Loucy (cell line): Measurements from ENCODE around the gene SLC44A2.

Experiments used
- H2AFZ ChIP-seq: fragments of 200-600 bp; sonication (generic); 2 replicates; pipeline ENCODE4 v1.6.0; 2016; ENCODE audit warnings: antibody characterized with exemption, mild to moderate bottlenecking, low read length, moderate library complexity
- H3F3A ChIP-seq: fragments of 200-600 bp; 2 replicates; pipeline ENCODE4 v1.6.0; 2016; ENCODE audit warnings: antibody characterized with exemption, low read depth, mild to moderate bottlenecking
- H3K27me3 ChIP-seq: fragments of 200-600 bp; sonication (generic); 2 replicates; pipeline ENCODE4 v1.6.1; 2014; ENCODE audit warnings: low read length, mild to moderate bottlenecking; ENCODE audit not compliant: insufficient read depth, poor library complexity, severe bottlenecking
- H3K36me3 ChIP-seq: fragments of 200-600 bp; sonication (generic); 2 replicates; pipeline ENCODE4 v1.6.1; 2016; ENCODE audit warnings: low read length; ENCODE audit not compliant: insufficient read depth
- H3K4me1 ChIP-seq: fragments of 200-600 bp; sonication (generic); 2 replicates; pipeline ENCODE4 v1.5.1; 2014; ENCODE audit warnings: low read length, mild to moderate bottlenecking; ENCODE audit not compliant: insufficient read depth, poor library complexity, severe bottlenecking
- H3K4me2 ChIP-seq: fragments of 200-600 bp; sonication (generic); 2 replicates; pipeline ENCODE4 v1.6.0; 2014; ENCODE audit warnings: antibody characterized with exemption, low read length, low read depth, mild to moderate bottlenecking; ENCODE audit not compliant: poor library complexity, severe bottlenecking
- H3K4me3 ChIP-seq: fragments of 200-600 bp; sonication (generic); 2 replicates; pipeline ENCODE4 v1.5.1; 2014; ENCODE audit warnings: low read length, mild to moderate bottlenecking, mixed read lengths; ENCODE audit not compliant: poor library complexity, severe bottlenecking
- H3K79me2 ChIP-seq: fragments of 200-600 bp; sonication (generic); 2 replicates; pipeline ENCODE4 v1.6.1; 2014; ENCODE audit warnings: low read length; ENCODE audit not compliant: insufficient read depth
- H3K9ac ChIP-seq: fragments of 200-600 bp; sonication (generic); 2 replicates; pipeline ENCODE4 v1.6.0; 2014; ENCODE audit warnings: mild to moderate bottlenecking, low read depth, low read length, moderate library complexity; ENCODE audit not compliant: poor library complexity, severe bottlenecking
- H3K9me2 ChIP-seq: fragments of 200-600 bp; sonication (generic); replicated peaks from 2 replicates; pipeline ENCODE4 v1.6.1; 2016; ENCODE audit warnings: low read depth, low read length, mixed read lengths
- H3K9me3 ChIP-seq: fragments of 200-600 bp; sonication (generic); 2 replicates; pipeline ENCODE4 v1.6.1; 2014; ENCODE audit warnings: mild to moderate bottlenecking, antibody characterized with exemption, low read length, low read depth; ENCODE audit not compliant: insufficient read depth
- H4K20me1 ChIP-seq: fragments of 200-600 bp; sonication (generic); 2 replicates; pipeline ENCODE4 v1.6.0; 2014; ENCODE audit warnings: antibody characterized with exemption, low read length, mild to moderate bottlenecking; ENCODE audit not compliant: insufficient read depth, poor library complexity, severe bottlenecking
- EZH2phosphoT487 ChIP-seq: fragments of 200-600 bp; IDR thresholded peaks from 2 replicates; pipeline ENCODE4 v1.6.1; 2018; ENCODE audit warnings: antibody characterized with exemption, mild to moderate bottlenecking, moderate library complexity, borderline replicate concordance
- TF ChIP-seq, protein P1 (sequence below): fragments of 200-600 bp; sonication (generic); conservative IDR thresholded peaks from 2 replicates; pipeline ENCODE4 v1.5.1; 2014; ENCODE audit warnings: mild to moderate bottlenecking, antibody characterized with exemption, low read length

Gene SLC44A2

DNA sequence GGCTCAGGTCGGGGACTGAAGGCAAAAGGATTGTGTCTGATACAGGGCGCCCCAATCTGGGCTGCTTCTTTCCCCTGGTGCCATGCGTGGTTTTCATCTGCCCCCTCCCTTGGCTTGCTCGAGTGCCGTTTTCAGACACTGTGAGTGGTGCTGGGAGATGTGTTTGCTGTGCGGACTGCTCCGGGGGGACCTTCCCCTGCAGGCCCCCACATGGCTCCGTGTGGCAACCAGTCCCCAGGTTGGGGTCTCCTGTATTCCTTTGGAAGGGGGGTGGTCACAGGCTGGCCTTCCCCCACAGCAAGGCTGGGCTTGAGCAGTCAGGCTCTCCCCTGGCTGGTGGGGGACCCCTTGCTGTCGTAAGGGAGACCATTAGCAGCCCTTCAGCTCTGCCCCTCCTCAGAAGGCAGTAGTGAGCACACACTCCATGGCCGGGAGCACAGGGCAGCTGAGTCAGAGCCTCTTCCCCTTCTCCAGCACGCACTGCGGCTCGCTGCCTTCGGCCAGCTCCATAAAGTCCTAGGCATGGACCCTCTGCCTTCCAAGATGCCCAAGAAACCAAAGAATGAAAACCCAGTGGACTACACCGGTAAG lies 55.3 kb downstream of the SLC44A2 start:
- Histone ChIP-seq H3K4me1 (no peaks in the 10 kb centered on the region), H3F3A (no peaks in the 10 kb centered on the region), H3K36me3 (peaks cover 95% of the 10 kb centered on the region), H4K20me1 (peaks cover 56% of the 10 kb centered on the region), H3K4me3 (no peak overlapping the region), H3K4me2 (no peak overlapping the region), H3K9ac (no peak overlapping the region), H3K9me3 (no peaks in the 10 kb centered on the region), H3K9me2 (no peaks in the 10 kb centered on the region), H3K79me2 (peaks cover 35% of the 10 kb centered on the region; the same call in 1 of the 2 replicates), H2AFZ (no peak overlapping the region), H3K27me3 (no peaks in the 10 kb centered on the region)
- no peak for TF ChIP-seq EZH2phosphoT487
- TF ChIP-seq, protein P1, sequence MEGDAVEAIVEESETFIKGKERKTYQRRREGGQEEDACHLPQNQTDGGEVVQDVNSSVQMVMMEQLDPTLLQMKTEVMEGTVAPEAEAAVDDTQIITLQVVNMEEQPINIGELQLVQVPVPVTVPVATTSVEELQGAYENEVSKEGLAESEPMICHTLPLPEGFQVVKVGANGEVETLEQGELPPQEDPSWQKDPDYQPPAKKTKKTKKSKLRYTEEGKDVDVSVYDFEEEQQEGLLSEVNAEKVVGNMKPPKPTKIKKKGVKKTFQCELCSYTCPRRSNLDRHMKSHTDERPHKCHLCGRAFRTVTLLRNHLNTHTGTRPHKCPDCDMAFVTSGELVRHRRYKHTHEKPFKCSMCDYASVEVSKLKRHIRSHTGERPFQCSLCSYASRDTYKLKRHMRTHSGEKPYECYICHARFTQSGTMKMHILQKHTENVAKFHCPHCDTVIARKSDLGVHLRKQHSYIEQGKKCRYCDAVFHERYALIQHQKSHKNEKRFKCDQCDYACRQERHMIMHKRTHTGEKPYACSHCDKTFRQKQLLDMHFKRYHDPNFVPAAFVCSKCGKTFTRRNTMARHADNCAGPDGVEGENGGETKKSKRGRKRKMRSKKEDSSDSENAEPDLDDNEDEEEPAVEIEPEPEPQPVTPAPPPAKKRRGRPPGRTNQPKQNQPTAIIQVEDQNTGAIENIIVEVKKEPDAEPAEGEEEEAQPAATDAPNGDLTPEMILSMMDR: no peak

DNA sequence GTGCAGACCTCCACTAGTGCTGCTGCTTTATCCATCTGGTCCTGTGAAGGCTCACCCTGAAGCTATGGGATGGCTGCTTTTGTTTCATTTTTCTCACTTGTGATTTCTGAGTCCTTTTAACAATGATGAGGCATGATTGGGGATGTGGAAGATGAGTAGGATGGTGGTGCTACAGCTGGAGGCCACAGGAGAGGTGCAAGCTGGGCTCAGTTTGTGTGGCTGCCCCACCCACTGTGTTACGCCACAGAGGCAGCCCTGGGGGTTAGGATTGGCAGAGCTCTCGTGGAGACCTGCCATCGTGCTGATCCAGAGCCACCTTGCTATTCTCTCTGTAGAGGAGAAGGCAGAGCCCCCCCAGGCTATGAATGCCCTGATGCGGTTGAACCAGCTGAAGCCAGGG lies 56.3 kb downstream of the SLC44A2 start:
- Histone ChIP-seq H4K20me1 (peaks cover 60% of the 10 kb centered on the region), H2AFZ (no peak overlapping the region), H3K4me3 (no peak overlapping the region), H3K4me2 (no peak overlapping the region), H3K4me1 (no peaks in the 10 kb centered on the region), H3K9me2 (no peaks in the 10 kb centered on the region), H3K27me3 (no peaks in the 10 kb centered on the region), H3F3A (no peaks in the 10 kb centered on the region), H3K9ac (no peak overlapping the region), H3K9me3 (no peaks in the 10 kb centered on the region), H3K36me3 (peaks cover 100% of the 10 kb centered on the region), H3K79me2 (peaks cover 31% of the 10 kb centered on the region; the same call in 1 of the 2 replicates)
- TF ChIP-seq EZH2phosphoT487: no peak
- TF ChIP-seq, protein P1: no peak

DNA sequence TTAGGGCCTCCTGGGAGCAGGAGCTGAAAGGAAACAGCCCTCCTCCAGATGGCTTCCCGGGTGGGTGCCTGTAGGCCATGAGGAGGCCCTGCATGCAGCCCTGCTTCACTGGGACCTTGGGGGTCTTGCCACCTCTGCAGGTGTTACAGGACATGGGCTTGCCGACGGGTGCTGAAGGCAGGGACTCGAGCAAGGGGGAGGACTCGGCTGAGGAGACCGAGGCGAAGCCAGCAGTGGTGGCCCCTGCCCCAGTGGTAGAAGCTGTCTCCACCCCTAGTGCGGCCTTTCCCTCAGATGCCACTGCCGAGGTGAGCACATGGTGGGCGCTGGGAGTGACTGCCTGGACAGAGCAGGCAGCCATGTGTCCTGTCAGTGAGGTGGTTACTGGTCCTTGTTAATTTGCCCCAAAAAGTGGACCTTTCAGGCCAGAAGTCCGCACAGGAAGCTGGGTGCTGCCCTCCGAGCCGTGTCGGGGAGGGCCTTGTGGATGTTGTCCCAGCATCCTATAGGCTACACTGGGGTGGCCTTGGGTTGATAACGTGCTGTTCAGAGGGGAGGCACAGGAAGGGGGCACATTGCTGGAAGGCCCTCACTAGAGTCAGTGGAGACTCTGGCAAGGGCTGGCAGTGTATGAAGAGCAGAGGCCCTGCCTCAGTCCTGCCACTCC lies 57.2 kb downstream of the SLC44A2 start:
- no peak overlapping the region for H3K9ac ChIP-seq
- no peaks in the 10 kb centered on the region for H3K9me3 ChIP-seq
- H3K4me1 ChIP-seq: no peaks in the 10 kb centered on the region
- TF ChIP-seq, protein P1: no peak
- no peak for TF ChIP-seq EZH2phosphoT487
- H3K4me2 ChIP-seq: no peak overlapping the region
- no peaks in the 10 kb centered on the region for H3K9me2 ChIP-seq
- H4K20me1 ChIP-seq: peaks cover 53% of the 10 kb centered on the region
- H3K36me3 ChIP-seq: peaks cover 99% of the 10 kb centered on the region
- H2AFZ ChIP-seq: no peak overlapping the region
- no peaks in the 10 kb centered on the region for H3F3A ChIP-seq
- H3K79me2 ChIP-seq: peaks cover 26% of the 10 kb centered on the region; the same call in 1 of the 2 replicates
- no peak overlapping the region for H3K4me3 ChIP-seq
- no peaks in the 10 kb centered on the region for H3K27me3 ChIP-seq
